Measurements from ENCODE around the gene BACH2.

BACH2 gene

DNA sequence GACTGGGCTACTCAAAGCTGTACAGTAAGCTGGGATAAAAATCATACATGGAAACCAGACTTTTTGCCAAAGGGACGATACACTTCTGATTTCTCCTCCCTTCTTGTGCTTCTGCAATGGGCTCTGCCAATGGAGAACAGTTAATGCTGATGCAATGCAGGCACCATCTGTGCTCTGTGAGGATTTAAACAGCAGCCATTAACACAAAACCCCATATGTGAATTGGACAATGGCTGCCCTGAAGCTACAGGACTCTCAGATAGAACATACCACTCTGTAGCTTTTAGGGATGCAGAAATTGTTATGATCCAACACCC is 330.5 kb downstream of the BACH2 start:
- Histone ChIP-seq H3K4me3 (ENCODE audit: low read length) (no peak overlapping the region), H3K27ac (ENCODE audit: low read depth, low read length) (no peak overlapping the region), H3K79me2 (ENCODE audit: control insufficient read depth, low read length) (peaks cover 89% of the 10 kb centered on the region), H3K4me2 (ENCODE audit: low read length) (no peak overlapping the region), H3F3A (ENCODE audit: control insufficient read depth, insufficient read depth) (peaks cover 45% of the 10 kb centered on the region), H3K27me3 (ENCODE audit: control insufficient read depth, low read length) (no peaks in the 10 kb centered on the region), H3K9me3 (ENCODE audit: control insufficient read depth, insufficient read depth, low read length) (no peaks in the 10 kb centered on the region), H3K4me1 (ENCODE audit: control insufficient read depth, low read length) (no peaks in the 10 kb centered on the region), H3K36me3 (ENCODE audit: control insufficient read depth, low read length) (peaks cover 95% of the 10 kb centered on the region), H3K9me2 (replicated peaks; ENCODE audit: control insufficient read depth, low read length) (no peaks in the 10 kb centered on the region), H4K20me1 (ENCODE audit: control insufficient read depth, insufficient read depth, low read depth, low read length) (peaks cover 17% of the 10 kb centered on the region; the same call in 1 of the 2 replicates)
- TF ChIP-seq CTCF (IDR thresholded peaks at IDR 0.05; ENCODE audit: low read depth, low read length, poor library complexity, severe bottlenecking): no peak
- TF ChIP-seq EZH2phosphoT487 (IDR thresholded peaks at IDR 0.05; ENCODE audit: borderline replicate concordance, low read length): no peak

DNA sequence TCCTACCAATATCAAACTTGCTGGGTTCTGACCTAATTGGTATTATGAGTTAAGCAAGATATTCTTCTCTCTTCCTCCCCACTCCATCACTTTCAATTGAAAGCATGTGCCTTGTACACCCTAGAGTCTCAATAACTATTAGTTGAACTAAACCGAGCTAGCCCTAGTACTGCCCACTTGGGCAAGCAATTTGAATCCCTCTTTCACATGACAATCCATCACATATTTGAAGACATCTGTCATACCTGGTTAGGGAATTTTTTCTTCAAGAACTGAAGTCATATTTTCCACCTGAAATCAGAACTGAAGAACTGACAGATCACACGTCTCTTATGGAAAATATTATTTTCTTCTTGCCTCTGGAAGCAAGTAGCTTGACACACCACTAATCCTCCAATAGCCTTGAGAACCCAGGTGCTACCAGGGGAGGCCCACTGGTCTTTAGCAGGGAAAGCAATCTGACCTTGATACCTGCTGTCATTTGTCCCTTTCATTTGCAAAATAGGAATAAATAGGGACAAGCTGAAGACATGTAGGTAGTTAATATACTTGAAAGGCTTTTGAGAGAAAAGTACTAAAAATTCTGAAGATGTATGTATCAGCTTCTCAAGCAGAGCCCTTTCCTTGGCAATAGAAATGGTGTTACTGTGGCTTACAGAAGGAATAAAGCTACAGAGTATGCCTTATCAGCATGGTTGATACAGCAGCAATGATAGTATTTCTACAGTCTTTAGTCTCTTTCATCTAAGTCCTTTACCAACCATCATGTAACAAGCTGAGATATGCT is 331.0 kb downstream of the BACH2 start:
- Histone ChIP-seq H3K79me2 (ENCODE audit: control insufficient read depth, low read length) (peaks cover 87% of the 10 kb centered on the region), H3K9me2 (replicated peaks; ENCODE audit: control insufficient read depth, low read length) (no peaks in the 10 kb centered on the region), H4K20me1 (ENCODE audit: control insufficient read depth, insufficient read depth, low read depth, low read length) (peaks cover 17% of the 10 kb centered on the region; the same call in 1 of the 2 replicates), H3F3A (ENCODE audit: control insufficient read depth, insufficient read depth) (peaks cover 47% of the 10 kb centered on the region), H3K36me3 (ENCODE audit: control insufficient read depth, low read length) (peaks cover 95% of the 10 kb centered on the region), H3K27ac (ENCODE audit: low read depth, low read length) (no peak overlapping the region), H3K4me1 (ENCODE audit: control insufficient read depth, low read length) (no peaks in the 10 kb centered on the region), H3K4me2 (ENCODE audit: low read length) (no peak overlapping the region), H3K9me3 (ENCODE audit: control insufficient read depth, insufficient read depth, low read length) (no peaks in the 10 kb centered on the region), H3K4me3 (ENCODE audit: low read length) (no peak overlapping the region), H3K27me3 (ENCODE audit: control insufficient read depth, low read length) (no peaks in the 10 kb centered on the region)
- TF ChIP-seq CTCF (IDR thresholded peaks at IDR 0.05; ENCODE audit: low read depth, low read length, poor library complexity, severe bottlenecking) (no peak), EZH2phosphoT487 (IDR thresholded peaks at IDR 0.05; ENCODE audit: borderline replicate concordance, low read length) (no peak)

GRCh38 chr6:89963391-89963790 is 333.3 kb downstream of the BACH2 start:
- H3K27me3 ChIP-seq (ENCODE audit: control insufficient read depth, low read length): no peaks in the 10 kb centered on the region
- TF ChIP-seq EZH2phosphoT487 (IDR thresholded peaks at IDR 0.05; ENCODE audit: borderline replicate concordance, low read length) (no peak), CTCF (IDR thresholded peaks at IDR 0.05; ENCODE audit: low read depth, low read length, poor library complexity, severe bottlenecking) (no peak)
- peaks cover 91% of the 10 kb centered on the region for H3K79me2 ChIP-seq (ENCODE audit: control insufficient read depth, low read length)
- no peak overlapping the region for H3K27ac ChIP-seq (ENCODE audit: low read depth, low read length)
- H3K9me3 ChIP-seq (ENCODE audit: control insufficient read depth, insufficient read depth, low read length): no peaks in the 10 kb centered on the region
- no peak overlapping the region for H3K4me2 ChIP-seq (ENCODE audit: low read length)
- peaks cover 53% of the 10 kb centered on the region for H3F3A ChIP-seq (ENCODE audit: control insufficient read depth, insufficient read depth)
- H3K36me3 ChIP-seq (ENCODE audit: control insufficient read depth, low read length): peaks cover 97% of the 10 kb centered on the region
- H3K4me3 ChIP-seq (ENCODE audit: low read length): no peak overlapping the region
- no peaks in the 10 kb centered on the region for H3K4me1 ChIP-seq (ENCODE audit: control insufficient read depth, low read length)
- H3K9me2 ChIP-seq (replicated peaks; ENCODE audit: control insufficient read depth, low read length): no peaks in the 10 kb centered on the region
- H4K20me1 ChIP-seq (ENCODE audit: control insufficient read depth, insufficient read depth, low read depth, low read length): peaks cover 14% of the 10 kb centered on the region; the same call in 1 of the 2 replicates
